HCT116 (cell line): ENCODE results near the gene OCA2. TPM values are rescaled to one million over a fixed set of nuclear protein-coding genes. Genes with fewer than 3 reads are reported as not detected.

Experiments
- ATAC-seq: fragments of 200-7000 bp; cut with Tn5 transposase; 2 replicates; pipeline ENCODE4 v1.9.1; 2020; ENCODE audit warnings: mild to moderate bottlenecking, moderate library complexity
- BruUV-seq: library from RNA; stranded (reverse); fragments of 400-500 nt; replicated peaks from 2 replicates; lab custom pipeline; 2021; lab: Mats Ljungman, UMichigan
- CTCF ChIA-PET: fragments of 300-600 bp; sonication (Branson Sonifier 250); formaldehyde crosslinking; loops from one replicate; lab custom pipeline; 2021; ENCODE audit warnings: antibody characterized with exemption; lab: Charles Lee
- POLR2A ChIA-PET: fragments of 300-600, 350-600 bp; sonication (Branson Sonifier 250); formaldehyde crosslinking; loops from one replicate; lab custom pipeline; 2021; ENCODE audit warnings: antibody characterized with exemption; lab: Charles Lee
- RAD21 ChIA-PET, 2 experiments: fragments of 300-600 bp; sonication (Branson Sonifier 250); formaldehyde crosslinking; loops; one replicate each; lab custom pipeline; 2023; ENCODE audit warnings: low total read pairs in 2 of 2; ENCODE audit not compliant: uncharacterized antibody in 2 of 2, unreplicated experiment in 2 of 2, low non-redundant PET in 1 of 2; lab: Charles Lee
- DNase-seq: peaks from one replicate; pipeline ENCODE4 v3.0.0-alpha.2; 2010; ENCODE audit warnings: low read depth, low spot score
- H2AFZ ChIP-seq: fragments of 200-600 bp; shearing (Covaris generic), sonication (generic); 2 replicates; pipeline ENCODE4 v1.6.1; 2017; ENCODE audit warnings: low read depth, mixed run types, mixed read lengths, antibody characterized with exemption, low read length; ENCODE audit not compliant: poor library complexity, severe bottlenecking
- H3K27ac ChIP-seq: 2 replicates; pipeline ENCODE4 v1.5.1; 2012; ENCODE audit warnings: low read depth, low read length
- H3K27me3 ChIP-seq: fragments of 200-600 bp; sonication (generic); 2 replicates; pipeline ENCODE4 v1.6.1; 2016; ENCODE audit warnings: mixed run types, low read length, mixed read lengths; ENCODE audit not compliant: insufficient read depth
- H3K36me3 ChIP-seq, 2 experiments: fragments of 200-500 bp in 1 of 2; fragments of 200-600 bp in 1 of 2; sonication (Bioruptor generic) in 1 of 2; sonication (generic) in 1 of 2; 2 replicates each; pipeline versions ENCODE4 v1.5.1 to v1.6.1; 2014 to 2016; ENCODE audit warnings: low read length in 2 of 2, inconsistent platforms in 1 of 2, mixed read lengths in 1 of 2, mixed run types in 1 of 2; ENCODE audit not compliant: insufficient read depth in 2 of 2, control insufficient read depth in 1 of 2
- H3K4me1 ChIP-seq, 2 experiments: fragments of 200-600 bp in 1 of 2; sonication (generic) in 1 of 2; 2 replicates each; pipeline versions ENCODE4 v1.5.1 to v1.6.1; 2012 to 2017; ENCODE audit warnings: low read length in 2 of 2, inconsistent platforms in 1 of 2, mild to moderate bottlenecking in 1 of 2, mixed read lengths in 1 of 2, mixed run types in 1 of 2, moderate library complexity in 1 of 2; ENCODE audit not compliant: insufficient read depth in 2 of 2, control insufficient read depth in 1 of 2
- H3K4me2 ChIP-seq: fragments of 200-600 bp; sonication (generic); 2 replicates; pipeline ENCODE4 v1.6.1; 2017; ENCODE audit warnings: mixed run types, low read length, mixed read lengths
- H3K4me3 ChIP-seq, 2 experiments: fragments of 200-600 bp in 1 of 2; sonication (generic) in 1 of 2; replicated peaks in 1 of 2; 2 replicates each; pipeline ENCODE4 v1.5.1; 2011 to 2016; ENCODE audit warnings: low read length in 2 of 2, control low read depth in 1 of 2, low read depth in 1 of 2, mild to moderate bottlenecking in 1 of 2, mixed read lengths in 1 of 2, mixed run types in 1 of 2
- H3K79me2 ChIP-seq: fragments of 200-600 bp; sonication (generic); 2 replicates; pipeline ENCODE4 v1.6.1; 2017; ENCODE audit warnings: mild to moderate bottlenecking, mixed run types, low read length, moderate library complexity, mixed read lengths; ENCODE audit not compliant: insufficient read depth
- H3K9ac ChIP-seq: fragments of 200-600 bp; sonication (generic); 2 replicates; pipeline ENCODE4 v1.6.1; 2016; ENCODE audit warnings: low read length, mixed read lengths
- H3K9me2 ChIP-seq: fragments of 200-600 bp; sonication (generic), shearing (Covaris generic); 2 replicates; pipeline ENCODE4 v1.6.1; 2017; ENCODE audit warnings: mixed run types, mild to moderate bottlenecking, moderate library complexity; ENCODE audit not compliant: insufficient read depth
- H3K9me3 ChIP-seq, 2 experiments: fragments of 200-500 bp in 1 of 2; fragments of 200-600 bp in 1 of 2; sonication (Bioruptor generic) in 1 of 2; sonication (generic) in 1 of 2; 2 replicates each; pipeline ENCODE4 v1.6.1; 2014 to 2017; ENCODE audit warnings: low read length in 2 of 2, mixed read lengths in 2 of 2, inconsistent platforms in 1 of 2, low read depth in 1 of 2, mild to moderate bottlenecking in 1 of 2, mixed run types in 1 of 2, moderate library complexity in 1 of 2; ENCODE audit not compliant: control insufficient read depth in 1 of 2, insufficient read depth in 1 of 2
- H4K20me1 ChIP-seq: fragments of 200-600 bp; sonication (generic), shearing (Covaris generic); 2 replicates; pipeline ENCODE4 v1.6.1; 2017; ENCODE audit warnings: mixed run types, mild to moderate bottlenecking, moderate library complexity; ENCODE audit not compliant: insufficient read depth
- ATF3 ChIP-seq: IDR thresholded peaks from 2 replicates; pipeline ENCODE4 v1.6.1; 2012
- EZH2 ChIP-seq: fragments of 200-600 bp; sonication (generic); IDR thresholded peaks from 2 replicates; pipeline ENCODE4 v1.6.1; 2017; ENCODE audit warnings: antibody characterized with exemption, mixed run types
- EZH2phosphoT487 ChIP-seq: fragments of 200-600 bp; IDR thresholded peaks from 2 replicates; pipeline ENCODE4 v1.6.1; 2018; ENCODE audit warnings: antibody characterized with exemption, borderline replicate concordance
- JUND ChIP-seq: IDR thresholded peaks from 2 replicates; pipeline ENCODE4 v1.6.1; 2012
- POLR2A ChIP-seq: IDR thresholded peaks from 2 replicates; pipeline ENCODE4 v1.7.0; 2011; ENCODE audit warnings: borderline replicate concordance; ENCODE audit not compliant: insufficient read depth, insufficient read length; ENCODE audit errors: extremely low read depth
- SIN3A ChIP-seq: IDR thresholded peaks from 2 replicates; pipeline ENCODE4 v1.6.1; 2012; ENCODE audit warnings: low read depth
- SRF ChIP-seq: IDR thresholded peaks from 2 replicates; pipeline ENCODE4 v1.6.1; 2012; ENCODE audit warnings: low read depth
- YY1 ChIP-seq: IDR thresholded peaks from 2 replicates; pipeline ENCODE4 v1.6.1; 2011; ENCODE audit warnings: low read length, low read depth, moderate library complexity, mild to moderate bottlenecking; ENCODE audit not compliant: insufficient replicate concordance; ENCODE audit errors: extremely low read depth
- intact Hi-C: fragments of 100-400 bp; cut with micrococcal nuclease; formaldehyde crosslinking; loops from 2 replicates; pipeline ENCODE4 v1.10.0; 2022
- total RNA-seq: library from RNA; stranded (reverse); gene quantifications from one replicate; pipeline ENCODE4 v1.2.1, GENCODE V29; 2021; ENCODE audit not compliant: unreplicated experiment
- TF ChIP-seq, protein P1 (sequence below): IDR thresholded peaks from 2 replicates; pipeline ENCODE4 v1.6.1; 2012; ENCODE audit warnings: low read depth
- TF ChIP-seq, protein P2 (sequence below): IDR thresholded peaks from 2 replicates; pipeline ENCODE4 v1.6.1; 2012
- TF ChIP-seq, protein P3 (sequence below): IDR thresholded peaks from 2 replicates; pipeline ENCODE4 v1.6.1; 2011; ENCODE audit warnings: mild to moderate bottlenecking, low read length, moderate library complexity; ENCODE audit not compliant: insufficient replicate concordance; ENCODE audit errors: extremely low read depth

Gene OCA2
- total RNA-seq, 1 experiment from 2014 or later = not detected

GRCh38 chr15:28002867-28003266, 96.2 kb downstream of the OCA2 start:
- ChIA-PET RAD21 (no interaction called here), CTCF (no interaction called here), POLR2A (no interaction called here)
- no peak overlapping the region for H3K4me2 ChIP-seq
- no peaks in the 10 kb centered on the region for H3K4me1 ChIP-seq
- no TSS peak for BruUV-seq
- no peak overlapping the region for H2AFZ ChIP-seq
- no peak overlapping the region for H3K4me3 ChIP-seq
- TF ChIP-seq, protein P1, sequence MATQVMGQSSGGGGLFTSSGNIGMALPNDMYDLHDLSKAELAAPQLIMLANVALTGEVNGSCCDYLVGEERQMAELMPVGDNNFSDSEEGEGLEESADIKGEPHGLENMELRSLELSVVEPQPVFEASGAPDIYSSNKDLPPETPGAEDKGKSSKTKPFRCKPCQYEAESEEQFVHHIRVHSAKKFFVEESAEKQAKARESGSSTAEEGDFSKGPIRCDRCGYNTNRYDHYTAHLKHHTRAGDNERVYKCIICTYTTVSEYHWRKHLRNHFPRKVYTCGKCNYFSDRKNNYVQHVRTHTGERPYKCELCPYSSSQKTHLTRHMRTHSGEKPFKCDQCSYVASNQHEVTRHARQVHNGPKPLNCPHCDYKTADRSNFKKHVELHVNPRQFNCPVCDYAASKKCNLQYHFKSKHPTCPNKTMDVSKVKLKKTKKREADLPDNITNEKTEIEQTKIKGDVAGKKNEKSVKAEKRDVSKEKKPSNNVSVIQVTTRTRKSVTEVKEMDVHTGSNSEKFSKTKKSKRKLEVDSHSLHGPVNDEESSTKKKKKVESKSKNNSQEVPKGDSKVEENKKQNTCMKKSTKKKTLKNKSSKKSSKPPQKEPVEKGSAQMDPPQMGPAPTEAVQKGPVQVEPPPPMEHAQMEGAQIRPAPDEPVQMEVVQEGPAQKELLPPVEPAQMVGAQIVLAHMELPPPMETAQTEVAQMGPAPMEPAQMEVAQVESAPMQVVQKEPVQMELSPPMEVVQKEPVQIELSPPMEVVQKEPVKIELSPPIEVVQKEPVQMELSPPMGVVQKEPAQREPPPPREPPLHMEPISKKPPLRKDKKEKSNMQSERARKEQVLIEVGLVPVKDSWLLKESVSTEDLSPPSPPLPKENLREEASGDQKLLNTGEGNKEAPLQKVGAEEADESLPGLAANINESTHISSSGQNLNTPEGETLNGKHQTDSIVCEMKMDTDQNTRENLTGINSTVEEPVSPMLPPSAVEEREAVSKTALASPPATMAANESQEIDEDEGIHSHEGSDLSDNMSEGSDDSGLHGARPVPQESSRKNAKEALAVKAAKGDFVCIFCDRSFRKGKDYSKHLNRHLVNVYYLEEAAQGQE = no peak
- no peak for TF ChIP-seq ATF3
- no peak for TF ChIP-seq POLR2A
- TF ChIP-seq EZH2 = no peak
- TF ChIP-seq, protein P2, sequence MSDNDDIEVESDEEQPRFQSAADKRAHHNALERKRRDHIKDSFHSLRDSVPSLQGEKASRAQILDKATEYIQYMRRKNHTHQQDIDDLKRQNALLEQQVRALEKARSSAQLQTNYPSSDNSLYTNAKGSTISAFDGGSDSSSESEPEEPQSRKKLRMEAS = no peak
- TF ChIP-seq JUND = no peak
- TF ChIP-seq YY1 = no peak
- TF ChIP-seq, protein P3, sequence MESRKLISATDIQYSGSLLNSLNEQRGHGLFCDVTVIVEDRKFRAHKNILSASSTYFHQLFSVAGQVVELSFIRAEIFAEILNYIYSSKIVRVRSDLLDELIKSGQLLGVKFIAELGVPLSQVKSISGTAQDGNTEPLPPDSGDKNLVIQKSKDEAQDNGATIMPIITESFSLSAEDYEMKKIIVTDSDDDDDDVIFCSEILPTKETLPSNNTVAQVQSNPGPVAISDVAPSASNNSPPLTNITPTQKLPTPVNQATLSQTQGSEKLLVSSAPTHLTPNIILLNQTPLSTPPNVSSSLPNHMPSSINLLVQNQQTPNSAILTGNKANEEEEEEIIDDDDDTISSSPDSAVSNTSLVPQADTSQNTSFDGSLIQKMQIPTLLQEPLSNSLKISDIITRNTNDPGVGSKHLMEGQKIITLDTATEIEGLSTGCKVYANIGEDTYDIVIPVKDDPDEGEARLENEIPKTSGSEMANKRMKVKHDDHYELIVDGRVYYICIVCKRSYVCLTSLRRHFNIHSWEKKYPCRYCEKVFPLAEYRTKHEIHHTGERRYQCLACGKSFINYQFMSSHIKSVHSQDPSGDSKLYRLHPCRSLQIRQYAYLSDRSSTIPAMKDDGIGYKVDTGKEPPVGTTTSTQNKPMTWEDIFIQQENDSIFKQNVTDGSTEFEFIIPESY = no peak
- no peak for TF ChIP-seq EZH2phosphoT487
- TF ChIP-seq SRF = no peak
- no peak for TF ChIP-seq SIN3A
- H4K20me1 ChIP-seq = no peaks in the 10 kb centered on the region
- no peaks in the 10 kb centered on the region for H3K79me2 ChIP-seq
- DNase-seq = no peak
- no peak for ATAC-seq
- H3K9me3 ChIP-seq = no peaks in the 10 kb centered on the region
- intact Hi-C loops = no loop called here
- H3K36me3 ChIP-seq = no peaks in the 10 kb centered on the region
- no peaks in the 10 kb centered on the region for H3K27me3 ChIP-seq
- H3K27ac ChIP-seq = no peak overlapping the region
- no peak overlapping the region for H3K9ac ChIP-seq
- H3K9me2 ChIP-seq = no peaks in the 10 kb centered on the region
